ENCODE measurements around the gene NRIP1. TPM values are rescaled to one million over a fixed set of nuclear protein-coding genes. Genes with fewer than 3 reads are reported as not detected.

The NRIP1 gene
- total and polyA plus RNA-seq, 2 of the 8 experiments (the other 6 are each of a cell fraction or from before 2014, with no cell fraction given), result 1.5 to 9.3 TPM

- TF ChIP-seq BACH1 (IDR thresholded peaks at IDR 0.05; ENCODE audit: low read length), result no peak
- TF ChIP-seq CTBP2 (IDR thresholded peaks at IDR 0.05; ENCODE audit: borderline replicate concordance, insufficient read depth, insufficient read length, low read length), result no peak
- no peak for TF ChIP-seq E2F6 (IDR thresholded peaks at IDR 0.05)
- no peak for TF ChIP-seq RFX5 (IDR thresholded peaks at IDR 0.05; ENCODE audit: borderline replicate concordance, low read depth, low read length)
- TF ChIP-seq MAX (IDR thresholded peaks at IDR 0.05), result no peak
- TF ChIP-seq SP4 (IDR thresholded peaks at IDR 0.05; ENCODE audit: low read length), result no peak
- TF ChIP-seq NANOG (IDR thresholded peaks at IDR 0.05; ENCODE audit: insufficient read depth, low read depth, low read length, poor library complexity, severe bottlenecking), result no peak
- no peak for TF ChIP-seq SIRT6 (IDR thresholded peaks at IDR 0.05; ENCODE audit: low read length)
- TF ChIP-seq SUZ12 (IDR thresholded peaks at IDR 0.05; ENCODE audit: low read length), result no peak
Measured at GRCh38 chr21:14987370-14988170, 77.2 kb downstream of the NRIP1 start (continued).
